ENCODE measurements around the gene TNNC2.
"Not testable (repeated sequence)": the region's sequence is repeated elsewhere in the genome, so short reads cannot be mapped to it uniquely, and the experiment has no call there.

Gene TNNC2

DNA sequence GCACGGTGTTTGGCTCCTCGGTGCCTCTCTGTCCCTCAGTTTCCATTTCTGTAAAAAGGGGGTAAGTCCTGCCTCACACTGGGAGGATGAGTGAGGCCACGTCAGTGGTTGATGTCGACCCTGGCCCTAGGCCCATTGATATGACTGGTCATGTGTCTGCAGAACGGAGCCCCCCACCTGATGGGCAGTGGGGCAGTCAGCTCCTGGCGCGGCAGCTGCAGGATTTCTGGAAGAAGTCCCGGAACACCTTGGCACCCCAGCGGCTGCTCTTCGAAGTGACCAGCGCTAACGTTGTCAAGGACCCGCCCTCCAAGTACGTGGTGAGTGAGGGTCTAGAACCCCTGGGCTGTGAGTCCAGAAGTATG is 7.7 kb upstream of the TNNC2 start:
- H3K4me3 ChIP-seq (ENCODE audit: low read depth, low read length): no peak overlapping the region
- DNase-seq (ENCODE audit: low read depth): no peak
- TF ChIP-seq, protein P1, sequence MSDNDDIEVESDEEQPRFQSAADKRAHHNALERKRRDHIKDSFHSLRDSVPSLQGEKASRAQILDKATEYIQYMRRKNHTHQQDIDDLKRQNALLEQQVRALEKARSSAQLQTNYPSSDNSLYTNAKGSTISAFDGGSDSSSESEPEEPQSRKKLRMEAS (IDR thresholded peaks at IDR 0.05; ENCODE audit: low read depth, low read length): no peak
- no peak for TF ChIP-seq MYC (IDR thresholded peaks at IDR 0.05; ENCODE audit: low read depth, low read length)
- TF ChIP-seq, protein P2, sequence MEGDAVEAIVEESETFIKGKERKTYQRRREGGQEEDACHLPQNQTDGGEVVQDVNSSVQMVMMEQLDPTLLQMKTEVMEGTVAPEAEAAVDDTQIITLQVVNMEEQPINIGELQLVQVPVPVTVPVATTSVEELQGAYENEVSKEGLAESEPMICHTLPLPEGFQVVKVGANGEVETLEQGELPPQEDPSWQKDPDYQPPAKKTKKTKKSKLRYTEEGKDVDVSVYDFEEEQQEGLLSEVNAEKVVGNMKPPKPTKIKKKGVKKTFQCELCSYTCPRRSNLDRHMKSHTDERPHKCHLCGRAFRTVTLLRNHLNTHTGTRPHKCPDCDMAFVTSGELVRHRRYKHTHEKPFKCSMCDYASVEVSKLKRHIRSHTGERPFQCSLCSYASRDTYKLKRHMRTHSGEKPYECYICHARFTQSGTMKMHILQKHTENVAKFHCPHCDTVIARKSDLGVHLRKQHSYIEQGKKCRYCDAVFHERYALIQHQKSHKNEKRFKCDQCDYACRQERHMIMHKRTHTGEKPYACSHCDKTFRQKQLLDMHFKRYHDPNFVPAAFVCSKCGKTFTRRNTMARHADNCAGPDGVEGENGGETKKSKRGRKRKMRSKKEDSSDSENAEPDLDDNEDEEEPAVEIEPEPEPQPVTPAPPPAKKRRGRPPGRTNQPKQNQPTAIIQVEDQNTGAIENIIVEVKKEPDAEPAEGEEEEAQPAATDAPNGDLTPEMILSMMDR (IDR thresholded peaks at IDR 0.05; ENCODE audit: low read depth, low read length): no peak
- no peak for TF ChIP-seq POLR2A (IDR thresholded peaks at IDR 0.05; ENCODE audit: extremely low read depth, insufficient read length)

DNA sequence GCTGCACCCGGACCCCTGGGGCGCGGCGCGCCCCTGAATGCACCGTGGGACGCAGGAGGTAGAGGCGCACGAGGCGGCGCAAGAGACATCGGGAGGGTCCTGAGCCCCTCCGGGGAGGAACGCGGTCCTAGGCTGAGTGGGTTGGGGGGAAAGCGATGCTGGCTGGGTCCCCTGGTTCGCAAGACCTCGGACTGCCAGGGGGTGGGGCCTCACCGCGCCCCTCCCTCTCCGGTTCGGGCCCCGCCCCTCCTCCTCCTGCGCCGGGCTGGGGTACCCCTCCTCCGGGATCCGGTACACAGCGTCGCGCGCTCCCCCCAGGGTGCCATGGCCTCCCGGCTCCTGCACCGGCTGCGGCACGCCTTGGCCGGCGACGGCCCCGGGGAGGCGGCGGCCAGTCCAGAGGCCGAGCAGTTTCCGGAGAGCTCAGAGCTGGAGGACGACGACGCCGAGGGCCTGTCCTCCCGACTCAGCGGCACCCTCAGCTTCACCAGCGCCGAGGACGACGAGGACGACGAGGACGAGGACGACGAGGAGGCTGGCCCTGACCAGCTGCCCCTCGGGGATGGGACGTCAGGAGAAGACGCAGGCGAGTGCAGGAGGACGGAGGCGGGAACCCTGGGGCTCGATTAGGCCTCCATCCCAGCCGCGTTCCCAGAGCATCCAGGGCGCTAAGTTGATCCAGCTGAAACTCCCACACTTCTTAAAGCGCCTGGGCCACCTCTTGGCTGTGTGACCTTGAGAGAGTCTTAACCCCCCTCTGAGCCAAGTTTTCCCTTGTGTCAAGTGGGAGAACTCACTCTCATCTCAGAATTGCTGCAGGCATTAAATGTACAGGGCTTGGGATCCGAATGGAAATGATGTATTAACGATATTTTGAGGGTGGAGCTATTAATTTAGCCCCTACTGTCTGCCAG is 7.0 kb upstream of the TNNC2 start:
- TF ChIP-seq, protein P2 (IDR thresholded peaks at IDR 0.05; ENCODE audit: low read depth, low read length): no peak
- TF ChIP-seq POLR2A (IDR thresholded peaks at IDR 0.05; ENCODE audit: extremely low read depth, insufficient read length): no peak
- TF ChIP-seq, protein P1 (IDR thresholded peaks at IDR 0.05; ENCODE audit: low read depth, low read length): no peak
- TF ChIP-seq MYC (IDR thresholded peaks at IDR 0.05; ENCODE audit: low read depth, low read length): no peak
- peak; percentile 30 for DNase-seq (ENCODE audit: low read depth)

DNA sequence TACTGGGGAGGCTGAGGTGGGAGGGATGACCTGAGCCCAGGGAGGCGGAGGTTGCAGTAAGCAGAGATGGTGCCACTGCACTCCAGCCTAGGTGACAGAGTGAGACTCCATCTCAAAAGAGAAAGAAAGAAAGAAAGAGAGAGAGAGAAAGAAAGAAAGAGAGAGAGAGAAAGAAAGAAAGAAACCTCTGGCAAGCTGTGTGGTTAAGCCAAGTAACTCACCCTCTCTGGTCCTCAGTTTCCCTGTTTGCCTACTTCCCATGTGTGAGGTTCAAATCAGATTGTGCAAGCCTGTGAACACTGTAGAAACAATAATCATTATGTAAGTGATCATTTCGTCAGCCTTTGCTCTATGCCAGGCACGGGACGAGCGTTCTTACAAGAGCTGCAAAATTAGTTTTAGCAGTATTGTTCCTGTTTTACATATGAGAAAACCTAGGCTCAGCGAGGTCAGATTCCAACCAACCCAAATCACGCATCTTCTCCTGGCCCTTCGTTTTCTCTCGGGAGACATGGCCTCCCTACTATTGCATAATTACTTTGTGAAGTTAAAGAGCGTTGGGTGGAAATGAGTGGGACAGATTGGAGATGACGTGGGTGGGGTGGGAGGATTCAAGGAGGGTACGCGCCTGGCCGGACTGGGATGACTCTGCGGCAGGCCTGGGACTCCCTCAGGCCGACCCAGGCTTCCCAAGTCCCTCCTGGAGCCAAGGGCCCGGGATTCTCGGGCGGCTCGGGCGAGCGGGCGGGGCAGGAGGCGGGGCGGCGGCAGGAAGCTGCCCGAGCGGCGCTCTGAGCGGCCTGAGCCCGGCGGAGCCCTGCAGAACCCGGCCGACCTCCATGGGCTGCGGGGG is 6.1 kb upstream of the TNNC2 start, which contains the start of gene SNX21:
TSS of gene SNX21 (plus strand) at position 770 of the 853 bp plus-strand sequence. CDS start 121 bp downstream, outside the sequence.
- TF ChIP-seq, protein P2 (IDR thresholded peaks at IDR 0.05; ENCODE audit: low read depth, low read length): no peak
- TF ChIP-seq, protein P1 (IDR thresholded peaks at IDR 0.05; ENCODE audit: low read depth, low read length): peak; percentile 8; the same call in 1 of the 2 replicates
- peak; percentile 75 for DNase-seq (ENCODE audit: low read depth)
- H3K4me3 ChIP-seq (ENCODE audit: low read depth, low read length): peak within 1 kb of the TSS; percentile 47

More for the DNA sequence above, 7.0 kb upstream of the TNNC2 start:
- peak overlapping the region; percentile 47 for H3K4me3 ChIP-seq (ENCODE audit: low read depth, low read length)

DNA sequence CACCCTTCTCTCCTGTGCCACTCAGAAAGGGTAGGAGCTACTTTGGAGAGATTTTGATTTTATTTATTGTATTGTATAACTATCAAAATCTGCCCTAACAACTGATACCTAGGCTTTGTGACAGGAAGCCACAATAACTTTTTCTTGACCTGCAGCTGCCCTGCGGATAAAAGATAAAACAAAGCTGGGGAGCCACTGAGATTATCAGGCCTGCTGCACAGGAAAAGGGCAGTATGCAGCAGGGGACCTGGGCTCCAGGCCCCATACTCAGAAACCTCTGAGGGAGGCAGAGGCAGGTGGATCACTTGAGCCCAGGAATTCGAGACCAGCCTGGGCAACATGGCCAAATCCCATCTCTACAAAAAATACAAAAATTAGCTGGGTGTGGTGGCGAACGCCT is 5.5 kb upstream of the TNNC2 start:
- no peak overlapping the region for H3K4me3 ChIP-seq (ENCODE audit: low read depth, low read length)
- DNase-seq (ENCODE audit: low read depth): no peak
- TF ChIP-seq MYC (IDR thresholded peaks at IDR 0.05; ENCODE audit: low read depth, low read length): no peak
- no peak for TF ChIP-seq POLR2A (IDR thresholded peaks at IDR 0.05; ENCODE audit: extremely low read depth, insufficient read length)
- TF ChIP-seq, protein P2 (IDR thresholded peaks at IDR 0.05; ENCODE audit: low read depth, low read length): no peak
- TF ChIP-seq, protein P1 (IDR thresholded peaks at IDR 0.05; ENCODE audit: low read depth, low read length): no peak

DNA sequence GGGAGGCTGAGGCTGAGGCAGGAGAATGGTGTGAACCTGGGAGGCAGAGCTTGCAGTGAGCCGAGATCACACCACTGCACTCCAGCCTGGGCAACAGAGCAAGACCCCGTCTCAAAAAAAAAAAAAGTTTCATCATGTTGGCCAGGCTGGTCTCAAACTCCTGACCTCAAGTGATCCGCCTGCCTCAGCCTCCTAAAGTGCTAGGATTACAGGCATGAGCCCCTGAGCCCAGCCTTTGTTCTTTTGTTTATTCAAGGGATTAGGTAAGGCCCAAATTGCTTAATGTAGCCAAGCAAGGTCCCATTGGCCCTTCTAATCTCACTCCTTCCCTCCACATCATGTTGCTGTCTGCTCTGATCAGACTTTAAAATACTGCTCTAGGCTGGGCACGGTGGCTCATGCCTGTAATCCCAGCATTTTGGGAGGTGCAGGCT is 2.6 kb upstream of the TNNC2 start:
- not testable (repeated sequence) for H3K4me3 ChIP-seq (ENCODE audit: low read depth, low read length); DNase-seq (ENCODE audit: low read depth)

DNA sequence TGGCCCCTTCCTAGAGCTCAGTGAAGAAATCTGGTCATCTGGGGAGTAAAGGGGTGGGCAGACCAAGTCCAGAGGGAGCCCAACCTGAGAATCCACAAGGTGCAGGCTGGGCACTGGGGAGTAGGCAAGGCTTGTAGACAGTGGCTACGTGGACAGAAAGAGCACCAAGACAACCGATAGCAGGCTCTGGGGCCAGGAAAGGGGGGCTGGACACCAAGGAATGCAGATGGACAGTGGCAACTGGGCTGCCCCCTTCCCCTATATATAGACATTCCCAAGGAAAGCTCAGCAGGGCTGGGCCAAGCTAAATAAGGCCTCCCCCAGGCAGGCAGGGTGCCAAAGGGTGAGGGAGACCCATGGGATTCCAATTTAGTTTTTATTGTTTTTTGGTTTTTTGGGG is 1.5 kb upstream of the TNNC2 start:
- TF ChIP-seq MYC (IDR thresholded peaks at IDR 0.05; ENCODE audit: low read depth, low read length) (no peak), POLR2A (IDR thresholded peaks at IDR 0.05; ENCODE audit: extremely low read depth, insufficient read length) (no peak)
- TF ChIP-seq, protein P1 (IDR thresholded peaks at IDR 0.05; ENCODE audit: low read depth, low read length): no peak
- TF ChIP-seq, protein P2 (IDR thresholded peaks at IDR 0.05; ENCODE audit: low read depth, low read length): no peak

More for the DNA sequence above, 1.5 kb upstream of the TNNC2 start:
- no peak overlapping the region for H3K4me3 ChIP-seq (ENCODE audit: low read depth, low read length)
- DNase-seq (ENCODE audit: low read depth): no peak
